ENCODE measurements around the gene PGBD1. TPM values are rescaled to one million over a fixed set of nuclear protein-coding genes. Genes with fewer than 3 reads are reported as not detected.

The PGBD1 gene
- total and polyA plus RNA-seq, 10 of the 15 experiments (the other 5 are each of a cell fraction or from before 2014, with no cell fraction given), result 1.9 to 4.9 (median 3.8) TPM

DNA sequence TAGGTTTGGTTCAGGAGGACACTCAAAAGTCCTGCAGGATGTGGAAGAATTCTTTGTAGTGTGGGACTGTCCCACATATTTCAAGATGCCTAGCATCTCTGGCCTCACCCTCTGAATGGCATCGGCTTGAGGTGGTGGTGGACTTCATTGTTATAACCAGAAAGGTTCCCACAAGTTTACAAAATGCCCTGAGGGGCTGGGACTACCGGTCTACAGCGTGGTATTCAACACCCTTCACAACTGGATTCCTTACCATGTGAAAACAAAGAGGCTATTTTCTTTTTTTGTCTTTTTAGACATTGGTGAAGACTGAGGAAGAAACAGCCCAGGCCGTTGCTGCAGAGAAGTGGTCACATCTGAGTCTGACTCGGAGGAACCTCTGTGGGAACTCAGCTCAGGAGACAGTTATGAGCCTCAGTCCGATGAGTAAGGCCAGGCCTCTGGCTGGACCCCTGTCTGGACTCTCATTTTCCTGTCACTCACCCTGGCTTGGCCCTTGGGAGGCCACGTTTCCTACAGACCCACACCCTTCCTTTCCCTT lies 15.2 kb downstream of the PGBD1 start:
- Histone ChIP-seq H3K36me3 (ENCODE audit: control insufficient read depth in 2 of 2, insufficient read depth in 2 of 2, low read length in 1 of 2) (no peaks in the 10 kb centered on the region), H3K27ac (ENCODE audit: control insufficient read depth, insufficient read depth) (no peak overlapping the region), H4K20me1 (ENCODE audit: control insufficient read depth, insufficient read depth) (no peaks in the 10 kb centered on the region), H3K4me3 (no peak overlapping the region), H2AFZ (ENCODE audit: control insufficient read depth, low read depth, low read length) (no peak overlapping the region), H3K9ac (ENCODE audit: control insufficient read depth, insufficient read depth, low read length) (no peak overlapping the region), H3K4me1 (ENCODE audit: control insufficient read depth, insufficient read depth, low read length) (no peaks in the 10 kb centered on the region), H3K9me3 (replicated peaks; ENCODE audit: control insufficient read depth, insufficient read depth, low read length) (no peaks in the 10 kb centered on the region), H3K79me2 (ENCODE audit: control insufficient read depth, insufficient read depth, low read length) (no peaks in the 10 kb centered on the region), H3K27me3 (replicated peaks in 1 of 2; ENCODE audit: control insufficient read depth in 2 of 2, insufficient read depth in 2 of 2, low read length in 1 of 2) (no peaks in the 10 kb centered on the region), H3K4me2 (ENCODE audit: control insufficient read depth, insufficient read depth) (no peak overlapping the region)
- in situ Hi-C loops (cut with MboI), result no loop called here
- no peak for TF ChIP-seq CHD1 (IDR thresholded peaks at IDR 0.05; ENCODE audit: low read depth, low read length)
- no peak for TF ChIP-seq SMC3 (IDR thresholded peaks at IDR 0.05; ENCODE audit: borderline replicate concordance, low read length)
- TF ChIP-seq, protein P1, sequence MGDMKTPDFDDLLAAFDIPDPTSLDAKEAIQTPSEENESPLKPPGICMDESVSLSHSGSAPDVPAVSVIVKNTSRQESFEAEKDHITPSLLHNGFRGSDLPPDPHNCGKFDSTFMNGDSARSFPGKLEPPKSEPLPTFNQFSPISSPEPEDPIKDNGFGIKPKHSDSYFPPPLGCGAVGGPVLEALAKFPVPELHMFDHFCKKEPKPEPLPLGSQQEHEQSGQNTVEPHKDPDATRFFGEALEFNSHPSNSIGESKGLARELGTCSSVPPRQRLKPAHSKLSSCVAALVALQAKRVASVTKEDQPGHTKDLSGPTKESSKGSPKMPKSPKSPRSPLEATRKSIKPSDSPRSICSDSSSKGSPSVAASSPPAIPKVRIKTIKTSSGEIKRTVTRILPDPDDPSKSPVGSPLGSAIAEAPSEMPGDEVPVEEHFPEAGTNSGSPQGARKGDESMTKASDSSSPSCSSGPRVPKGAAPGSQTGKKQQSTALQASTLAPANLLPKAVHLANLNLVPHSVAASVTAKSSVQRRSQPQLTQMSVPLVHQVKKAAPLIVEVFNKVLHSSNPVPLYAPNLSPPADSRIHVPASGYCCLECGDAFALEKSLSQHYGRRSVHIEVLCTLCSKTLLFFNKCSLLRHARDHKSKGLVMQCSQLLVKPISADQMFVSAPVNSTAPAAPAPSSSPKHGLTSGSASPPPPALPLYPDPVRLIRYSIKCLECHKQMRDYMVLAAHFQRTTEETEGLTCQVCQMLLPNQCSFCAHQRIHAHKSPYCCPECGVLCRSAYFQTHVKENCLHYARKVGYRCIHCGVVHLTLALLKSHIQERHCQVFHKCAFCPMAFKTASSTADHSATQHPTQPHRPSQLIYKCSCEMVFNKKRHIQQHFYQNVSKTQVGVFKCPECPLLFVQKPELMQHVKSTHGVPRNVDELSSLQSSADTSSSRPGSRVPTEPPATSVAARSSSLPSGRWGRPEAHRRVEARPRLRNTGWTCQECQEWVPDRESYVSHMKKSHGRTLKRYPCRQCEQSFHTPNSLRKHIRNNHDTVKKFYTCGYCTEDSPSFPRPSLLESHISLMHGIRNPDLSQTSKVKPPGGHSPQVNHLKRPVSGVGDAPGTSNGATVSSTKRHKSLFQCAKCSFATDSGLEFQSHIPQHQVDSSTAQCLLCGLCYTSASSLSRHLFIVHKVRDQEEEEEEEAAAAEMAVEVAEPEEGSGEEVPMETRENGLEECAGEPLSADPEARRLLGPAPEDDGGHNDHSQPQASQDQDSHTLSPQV (IDR thresholded peaks at IDR 0.05), result no peak
- TF ChIP-seq ZNF217 (IDR thresholded peaks at IDR 0.05), result no peak
- no peak for TF ChIP-seq CBX5 (IDR thresholded peaks at IDR 0.05; ENCODE audit: low read depth)
- no peak for TF ChIP-seq JUNB (IDR thresholded peaks at IDR 0.05)
- no peak for FAIRE-seq
- WGBS (ENCODE audit: insufficient coverage, insufficient replicate concordance, low lambda C conversion rate, missing lambda C conversion rate), result 61% methylated on average over 7 of the region's 7 CpGs
- CTCF ChIA-PET, result no interaction called here
- DNase-seq (ENCODE audit: low read depth, low spot score), result no peak
- no TSS peak for BruUV-seq (replicated peaks)
- SMC1A ChIA-PET (ENCODE audit: uncharacterized antibody, unreplicated experiment), result no interaction called here
- intact Hi-C loops (cut with micrococcal nuclease; ENCODE audit: unreplicated experiment), result no loop called here
- POLR2A ChIA-PET, result interaction anchor here (0.5 kb wide), 1 partner anchor 75 kb away, joined by 3 read pairs; no protein-coding TSS in a partner anchor
- no peak for ATAC-seq
- RAD21 ChIA-PET (ENCODE audit: unreplicated experiment), result no interaction called here
